PC-3 (cell line): ENCODE results near the gene IL4I1.

Experiments used
- CTCF ChIP-seq: fragments of 300-600 bp; sonication (generic); conservative IDR thresholded peaks from 2 replicates; pipeline ENCODE4 v1.5.1; 2017; ENCODE audit warnings: antibody characterized with exemption, low read depth, mild to moderate bottlenecking, low read length
- EZH2 ChIP-seq: fragments of 300-600 bp; sonication (generic); IDR thresholded peaks from one replicate; pipeline ENCODE4 v1.6.1; 2017; ENCODE audit warnings: antibody characterized with exemption, mild to moderate bottlenecking, low read length; ENCODE audit not compliant: unreplicated experiment
- EZH2phosphoT487 ChIP-seq: fragments of 300-600 bp; sonication (generic); IDR thresholded peaks from 2 replicates; pipeline ENCODE4 v1.6.1; 2018; ENCODE audit warnings: mild to moderate bottlenecking, antibody characterized with exemption, low read length, borderline replicate concordance

GRCh38 chr19:49877879-49878743 lies 18.6 kb downstream of the IL4I1 start:
- TF ChIP-seq CTCF: no peak
- no peak for TF ChIP-seq EZH2phosphoT487
- TF ChIP-seq EZH2: no peak
